Erythroblast (primary cell): ENCODE results near the gene SAMD10.

Experiments used
- GATA1 ChIP-seq: IDR thresholded peaks from 2 replicates; pipeline ENCODE4 v1.6.1; 2011; ENCODE audit warnings: low read depth, mild to moderate bottlenecking, control low read depth, low read length, moderate library complexity
- POLR2A ChIP-seq: IDR thresholded peaks from 2 replicates; pipeline ENCODE4 v1.6.1; 2011; ENCODE audit warnings: mild to moderate bottlenecking, low read length

GRCh38 chr20:63978319-63979228 lies 868 bp downstream of the SAMD10 start:
- TF ChIP-seq POLR2A (no peak), GATA1 (no peak)
